IgD-negative memory B cell (primary cell): Measurements from ENCODE around the gene NTSR1. TPM values are rescaled to one million over a fixed set of nuclear protein-coding genes. Genes with fewer than 3 reads are reported as not detected.

Source experiments
- H3K27ac Mint-ChIP-seq, 3 donors: one replicate each; pipeline ENCODE4 v1.8.0; 2020 to 2022; ENCODE audit warnings: mild to moderate bottlenecking in 3 of 3, mixed read lengths in 3 of 3, moderate library complexity in 1 of 3
- H3K27me3 Mint-ChIP-seq: one replicate; pipeline ENCODE4 v1.8.0; 2021; ENCODE audit warnings: mixed read lengths
- H3K36me3 Mint-ChIP-seq: one replicate; pipeline ENCODE4 v1.8.0; 2020; ENCODE audit warnings: mild to moderate bottlenecking, mixed read lengths
- H3K4me1 Mint-ChIP-seq, 3 donors: one replicate each; pipeline ENCODE4 v1.8.0; 2020 to 2022; ENCODE audit warnings: mixed read lengths in 3 of 3, mild to moderate bottlenecking in 1 of 3
- H3K4me3 Mint-ChIP-seq, 4 donors: one replicate each; pipeline ENCODE4 v1.8.0; 2020 to 2022; ENCODE audit warnings: mild to moderate bottlenecking in 4 of 4, mixed read lengths in 4 of 4, moderate library complexity in 3 of 4
- H3K9me3 Mint-ChIP-seq, 3 donors: one replicate each; pipeline ENCODE4 v1.8.0; 2020 to 2021; ENCODE audit warnings: mixed read lengths in 3 of 3, mild to moderate bottlenecking in 1 of 3
- polyA plus RNA-seq: library from polyadenylated mRNA; unstranded; fragments of 300-500 nt; fragmentation: Illumina TruSeq; gene quantifications from one replicate; pipeline ENCODE4 v1.2.3, GENCODE V29; 2021

Gene NTSR1
- polyA plus RNA-seq, 1 donor from 2014 or later: not detected

DNA sequence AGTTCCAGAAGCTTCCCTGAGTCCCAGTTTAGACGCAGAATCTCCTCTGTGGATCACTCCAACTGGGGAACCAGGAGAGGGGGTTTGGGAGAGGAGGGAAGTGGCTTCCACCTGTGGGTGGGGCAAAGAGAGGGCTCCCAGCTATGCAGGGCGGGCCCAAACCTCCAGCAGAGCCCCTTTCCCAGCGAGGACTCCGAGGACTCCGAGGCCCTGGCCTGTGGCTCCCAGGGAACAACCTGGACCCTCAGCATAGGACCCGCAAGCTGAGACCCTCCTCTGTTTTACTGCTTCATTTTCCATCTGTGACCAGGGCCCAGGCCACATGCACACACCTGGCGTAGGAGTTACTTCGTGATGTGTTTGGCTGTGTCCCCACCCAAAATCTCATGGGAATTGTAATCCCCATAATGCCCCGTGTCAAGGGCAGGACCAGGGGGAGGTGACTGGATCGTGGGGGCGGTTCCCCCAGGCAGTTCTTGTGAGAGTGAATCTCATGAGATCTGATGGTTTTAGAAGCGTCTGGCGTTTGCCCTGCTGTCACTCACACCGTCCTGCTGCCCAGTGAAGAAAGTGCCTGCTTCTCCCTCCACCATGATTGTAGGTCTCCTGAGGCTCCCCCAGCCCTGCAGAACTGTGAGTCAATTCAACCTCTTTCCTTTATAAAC lies 27.9 kb downstream of the NTSR1 start:
- H3K4me3 Mint-ChIP-seq: peak overlapping the region in 1 of 4 donors; percentile 33
- H3K36me3 Mint-ChIP-seq: peaks cover 3% of the 10 kb centered on the region
- H3K9me3 Mint-ChIP-seq: no peaks in the 10 kb centered on the region
- peaks cover 7 to 21% (median 10%) of the 10 kb centered on the region in 3 donors for H3K4me1 Mint-ChIP-seq
- peak overlapping the region in 1 of 3 donors; percentile 80 for H3K27ac Mint-ChIP-seq
- H3K27me3 Mint-ChIP-seq: no peaks in the 10 kb centered on the region

DNA sequence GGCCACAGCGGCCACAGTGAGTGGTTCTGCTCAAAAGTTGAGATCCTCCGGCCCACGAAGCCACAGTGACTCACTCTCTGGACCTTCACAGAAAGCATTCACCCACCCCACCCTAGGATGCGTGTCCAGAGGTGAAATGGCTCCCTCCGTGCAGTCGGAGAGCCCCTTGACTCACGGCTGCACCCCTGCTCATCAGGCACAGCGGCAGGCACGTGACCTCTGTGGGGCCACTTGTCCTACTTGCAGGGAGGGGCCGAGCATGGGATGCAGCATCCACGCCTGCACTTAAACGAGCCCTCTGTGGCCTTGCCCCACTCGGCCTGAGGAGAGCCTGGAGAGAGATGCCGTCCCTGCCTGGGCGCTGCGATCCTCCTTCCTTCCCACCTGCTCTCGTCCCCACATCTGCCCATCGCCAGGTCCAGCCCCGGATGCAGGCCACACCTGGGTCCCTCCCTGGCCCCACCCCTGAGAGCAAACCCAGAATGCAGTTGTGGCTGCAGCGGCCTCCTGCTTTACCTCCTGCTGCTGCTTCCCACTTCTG lies 28.7 kb downstream of the NTSR1 start:
- Mint-ChIP-seq H3K4me3 (no peak overlapping the region), H3K9me3 (no peaks in the 10 kb centered on the region), H3K4me1 (peaks cover 7 to 21% (median 10%) of the 10 kb centered on the region in 3 donors), H3K27me3 (no peaks in the 10 kb centered on the region), H3K27ac (no peak overlapping the region), H3K36me3 (peaks cover 1% of the 10 kb centered on the region)

DNA sequence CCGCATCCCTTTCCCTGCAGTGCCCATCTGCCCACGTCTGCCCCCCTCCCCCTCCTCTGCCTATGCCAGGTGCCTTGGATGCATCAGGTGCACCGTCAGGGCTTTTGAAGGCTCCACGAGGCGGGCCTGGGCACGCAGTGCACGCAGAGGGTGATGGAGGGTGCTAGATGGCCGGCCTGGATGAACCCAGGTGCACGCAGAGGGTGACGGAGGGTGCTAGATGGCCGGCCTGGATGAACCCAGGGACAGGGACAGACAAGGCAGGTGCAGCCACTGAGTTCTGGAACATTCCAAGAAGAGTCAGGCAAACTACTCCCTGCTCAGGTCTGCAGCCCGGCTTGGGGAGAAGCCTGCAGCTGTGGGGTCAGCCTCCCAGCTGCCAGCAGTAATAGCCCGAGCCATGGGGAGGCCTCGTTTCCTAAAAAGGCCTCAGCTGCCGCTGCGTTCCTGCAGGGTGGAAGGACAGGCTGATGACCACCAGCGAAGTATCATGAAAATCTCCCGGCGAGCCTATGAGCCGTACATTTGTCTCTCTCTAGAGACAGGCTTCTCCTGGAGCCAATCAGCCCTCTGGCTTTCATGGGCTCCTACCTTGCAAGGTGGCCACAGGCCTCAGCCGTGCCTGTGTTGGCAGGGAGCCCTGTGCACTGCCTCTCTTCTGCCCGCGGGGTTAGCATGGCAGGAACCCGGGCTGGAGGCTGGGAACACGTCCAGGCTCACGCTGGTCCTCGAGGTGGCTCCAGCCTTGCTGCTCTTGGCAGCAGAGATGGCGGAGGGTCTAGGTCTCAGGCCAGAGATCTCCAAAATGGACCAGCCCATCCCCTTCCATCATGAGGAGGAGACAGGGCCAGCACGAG lies 29.6 kb downstream of the NTSR1 start:
- Mint-ChIP-seq H3K4me3 (no peak overlapping the region), H3K27ac (no peak overlapping the region), H3K27me3 (no peaks in the 10 kb centered on the region), H3K4me1 (peaks cover 7 to 21% (median 10%) of the 10 kb centered on the region in 3 donors), H3K9me3 (no peaks in the 10 kb centered on the region), H3K36me3 (peaks cover 1% of the 10 kb centered on the region)

DNA sequence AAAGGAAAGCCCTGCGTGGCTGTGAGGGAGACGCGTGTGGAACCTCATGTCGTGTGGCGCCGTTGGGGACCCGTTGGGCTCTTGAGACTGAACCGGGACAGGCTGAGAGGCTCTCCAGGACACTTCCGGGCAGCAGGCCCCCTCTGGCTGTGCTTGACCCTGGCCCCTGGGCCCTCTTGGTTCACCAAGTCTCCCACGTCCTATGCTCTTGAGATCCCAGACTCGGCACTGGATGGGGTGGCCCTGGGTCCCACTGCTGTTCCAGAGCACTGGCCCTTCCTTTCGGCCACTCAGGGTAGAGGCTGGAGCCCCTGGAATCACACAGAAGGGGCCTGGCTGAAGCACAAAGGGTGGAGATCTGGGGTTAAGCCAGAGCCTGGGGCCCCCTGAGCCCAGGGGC lies 30.4 kb downstream of the NTSR1 start:
- H3K27ac Mint-ChIP-seq: peak overlapping the region in 2 of 3 donors; percentile 60 to 66
- H3K4me3 Mint-ChIP-seq: peak overlapping the region in 2 of 4 donors; percentile 93 to 97
- H3K36me3 Mint-ChIP-seq: peaks cover 1% of the 10 kb centered on the region
- H3K9me3 Mint-ChIP-seq: no peaks in the 10 kb centered on the region
- H3K4me1 Mint-ChIP-seq: peaks cover 7 to 21% (median 10%) of the 10 kb centered on the region in 3 donors
- H3K27me3 Mint-ChIP-seq: peaks cover 2% of the 10 kb centered on the region

DNA sequence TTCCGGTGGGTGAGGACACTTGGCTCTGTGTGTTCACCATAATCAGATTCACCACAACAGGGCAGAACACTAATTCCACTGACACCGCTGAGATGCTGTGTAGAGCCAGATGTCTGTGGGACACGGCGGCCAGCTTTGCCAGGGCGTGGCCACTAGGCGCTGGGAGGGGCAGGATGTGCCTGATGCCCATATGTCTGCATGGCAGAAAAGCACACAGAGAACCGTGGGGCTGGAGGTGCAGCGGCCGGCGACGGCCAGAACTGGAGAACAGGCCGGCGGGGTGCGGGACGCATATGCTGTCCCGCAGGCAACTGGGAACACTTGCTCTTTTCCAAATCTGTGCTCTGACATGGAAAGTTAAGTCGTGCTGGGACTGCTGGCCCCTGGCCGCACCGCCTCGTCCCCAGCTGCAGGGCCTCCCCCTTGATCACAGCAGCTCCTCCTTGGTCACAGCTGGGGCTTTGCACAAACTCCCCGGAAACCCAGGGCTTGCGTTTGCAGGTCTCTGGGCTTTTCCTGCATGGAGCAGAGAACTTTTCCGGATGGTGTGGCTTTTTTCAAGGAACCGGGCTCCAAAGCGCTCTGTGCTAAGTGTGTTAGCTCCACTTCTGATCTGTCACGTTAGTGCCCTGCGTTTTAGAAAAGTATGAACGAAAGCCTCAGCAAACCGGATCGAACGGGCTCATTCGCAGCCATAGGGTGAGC lies 31.1 kb downstream of the NTSR1 start:
- Mint-ChIP-seq H3K36me3 (peaks cover 1% of the 10 kb centered on the region), H3K4me3 (peak overlapping the region; percentile 79 to 97 (median 89)), H3K27ac (peak overlapping the region in 2 of 3 donors; percentile 66 to 92), H3K4me1 (peaks cover 7 to 21% (median 10%) of the 10 kb centered on the region in 3 donors), H3K27me3 (peaks cover 2% of the 10 kb centered on the region), H3K9me3 (no peaks in the 10 kb centered on the region)

DNA sequence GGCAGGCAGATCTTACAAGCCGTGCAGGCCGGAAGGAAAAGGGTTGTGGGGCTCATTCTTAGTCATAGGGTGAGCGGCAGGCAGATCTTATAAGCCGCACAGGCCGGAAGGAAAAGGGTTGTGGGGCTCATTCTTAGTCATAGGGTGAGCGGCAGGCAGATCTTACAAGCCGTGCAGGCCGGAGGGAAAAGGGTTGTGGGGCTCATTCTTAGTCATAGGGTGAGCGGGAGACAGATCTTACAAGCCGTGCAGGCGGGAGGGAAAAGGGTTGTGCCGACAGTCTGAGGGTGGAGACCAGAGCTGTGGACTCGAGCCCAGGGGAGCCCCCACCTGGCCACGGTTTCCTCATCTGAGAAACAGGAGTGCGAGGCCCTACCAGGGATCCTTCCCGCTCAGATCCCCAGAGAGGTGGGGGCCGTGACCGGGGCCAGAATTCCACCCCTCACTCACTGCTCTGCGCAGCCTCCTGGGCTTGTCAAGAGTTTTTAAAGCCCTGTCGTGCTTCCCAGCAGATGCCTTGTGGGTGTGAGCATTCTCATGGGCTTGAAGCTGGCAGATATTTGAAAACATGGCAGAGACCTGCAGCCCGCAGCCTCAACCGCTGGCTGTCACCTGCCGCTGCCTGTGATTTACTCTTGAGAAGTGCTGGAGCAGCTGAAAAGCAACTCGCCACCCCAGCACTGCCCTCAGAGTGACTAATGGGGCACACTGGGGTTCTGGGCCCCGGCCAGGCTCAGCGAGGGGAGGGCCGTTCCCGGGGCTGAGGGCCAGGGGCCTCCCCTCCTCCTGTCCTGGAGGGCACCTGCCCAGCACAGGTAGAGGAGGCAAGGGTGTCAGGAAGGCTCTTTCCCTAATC lies 31.9 kb downstream of the NTSR1 start:
- Mint-ChIP-seq H3K27ac (peak overlapping the region; percentile 33 to 92 (median 66)), H3K36me3 (peaks cover 1% of the 10 kb centered on the region), H3K4me3 (peak overlapping the region; percentile 79 to 97 (median 89)), H3K27me3 (peaks cover 6% of the 10 kb centered on the region), H3K9me3 (no peaks in the 10 kb centered on the region), H3K4me1 (peaks cover 7 to 24% (median 10%) of the 10 kb centered on the region in 3 donors)

DNA sequence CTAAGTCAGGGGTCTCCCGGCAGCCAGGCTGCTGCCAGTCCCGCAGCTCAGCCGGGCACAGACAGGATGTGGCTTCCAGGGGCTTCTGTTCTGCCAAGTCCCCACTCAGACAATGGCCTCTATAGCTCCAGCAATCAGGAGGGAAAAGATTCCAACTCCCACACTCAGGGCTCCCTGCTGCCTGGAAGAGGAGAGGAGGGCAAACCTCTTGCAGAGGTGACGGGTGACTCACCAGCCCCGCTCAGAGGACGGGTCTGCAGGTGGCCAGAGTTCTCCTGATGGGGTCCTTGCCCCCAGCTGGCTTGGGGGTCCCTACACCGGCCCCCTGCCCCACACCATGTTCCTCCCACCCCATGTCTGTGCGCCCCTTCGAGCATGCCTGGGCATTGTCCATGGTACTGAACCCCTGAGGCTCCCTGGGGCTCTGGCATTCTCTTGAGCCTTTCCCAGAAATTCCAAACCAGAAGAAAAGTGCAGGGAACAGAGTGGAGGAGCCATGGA lies 32.6 kb downstream of the NTSR1 start:
- Mint-ChIP-seq H3K4me3 (peak overlapping the region in 1 of 4 donors; percentile 66), H3K36me3 (peaks cover 1% of the 10 kb centered on the region), H3K4me1 (peaks cover 7 to 24% (median 10%) of the 10 kb centered on the region in 3 donors), H3K27ac (no peak overlapping the region), H3K27me3 (peaks cover 6% of the 10 kb centered on the region), H3K9me3 (no peaks in the 10 kb centered on the region)

DNA sequence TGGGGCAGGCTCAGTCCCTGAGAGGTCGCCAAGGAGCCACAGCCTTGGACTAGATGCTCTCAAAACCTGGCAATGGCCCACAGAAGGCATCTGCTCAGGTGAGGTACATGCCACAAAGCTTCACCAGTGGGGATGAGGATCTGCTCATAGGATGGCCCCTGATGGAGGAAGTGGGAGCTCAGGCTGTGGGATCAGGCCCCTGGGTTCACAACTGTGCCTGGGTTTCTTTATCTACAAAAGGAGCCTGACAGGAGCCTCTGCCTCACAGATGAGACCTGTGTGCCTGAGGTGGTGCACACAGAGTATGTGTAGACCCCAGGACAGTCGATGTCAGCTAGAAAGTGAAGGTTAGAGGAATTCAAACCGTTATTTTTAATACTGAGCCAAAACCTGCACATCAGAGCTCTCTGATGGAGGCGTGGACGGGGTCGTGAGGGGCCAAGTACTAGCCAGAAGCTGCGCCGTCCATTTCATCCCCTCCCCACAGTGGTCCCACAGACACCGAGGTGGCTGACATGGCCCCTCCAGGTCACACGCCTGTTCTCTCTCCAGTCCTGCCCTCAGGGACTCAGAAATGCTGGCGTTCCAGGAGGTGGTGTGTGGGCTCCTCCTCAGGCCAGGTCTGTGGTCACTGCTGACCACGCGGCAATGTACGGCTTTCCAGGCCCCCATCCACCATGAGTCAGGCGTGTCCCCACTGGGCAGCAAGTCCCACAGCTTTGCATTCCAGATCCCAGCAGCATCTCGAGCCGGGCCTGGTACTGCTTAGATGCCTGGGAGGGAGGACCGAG lies 33.3 kb downstream of the NTSR1 start:
- Mint-ChIP-seq H3K27ac (peak overlapping the region in 1 of 3 donors; percentile 32), H3K9me3 (no peaks in the 10 kb centered on the region), H3K4me3 (peak overlapping the region in 1 of 4 donors; percentile 66), H3K36me3 (peaks cover 1% of the 10 kb centered on the region), H3K27me3 (peaks cover 7% of the 10 kb centered on the region), H3K4me1 (peaks cover 7 to 24% (median 10%) of the 10 kb centered on the region in 3 donors)

DNA sequence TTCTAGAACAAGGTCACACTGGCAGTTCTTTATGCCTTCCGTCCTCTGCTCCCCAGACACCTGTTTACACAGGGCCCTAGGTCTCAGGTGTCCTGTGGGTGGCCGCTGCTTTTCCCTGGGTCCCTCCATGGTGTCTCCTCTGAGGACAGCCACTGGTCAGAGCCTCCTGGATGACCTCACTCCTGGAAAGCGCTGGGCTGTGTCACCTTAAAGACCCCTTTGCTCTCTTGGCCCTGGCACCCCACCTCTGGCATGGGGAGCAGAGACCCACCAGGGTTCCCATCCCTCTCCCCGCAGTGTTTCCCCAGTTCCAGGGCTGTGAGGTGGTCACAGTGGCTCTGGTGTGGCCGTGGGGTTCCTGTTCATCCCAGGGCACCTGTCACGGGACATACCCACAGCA lies 33.9 kb downstream of the NTSR1 start:
- Mint-ChIP-seq H3K9me3 (no peaks in the 10 kb centered on the region), H3K27ac (peak overlapping the region in 1 of 3 donors; percentile 32), H3K4me1 (peaks cover 7 to 21% (median 10%) of the 10 kb centered on the region in 3 donors), H3K36me3 (peaks cover 1% of the 10 kb centered on the region), H3K27me3 (peaks cover 8% of the 10 kb centered on the region), H3K4me3 (no peak overlapping the region)

DNA sequence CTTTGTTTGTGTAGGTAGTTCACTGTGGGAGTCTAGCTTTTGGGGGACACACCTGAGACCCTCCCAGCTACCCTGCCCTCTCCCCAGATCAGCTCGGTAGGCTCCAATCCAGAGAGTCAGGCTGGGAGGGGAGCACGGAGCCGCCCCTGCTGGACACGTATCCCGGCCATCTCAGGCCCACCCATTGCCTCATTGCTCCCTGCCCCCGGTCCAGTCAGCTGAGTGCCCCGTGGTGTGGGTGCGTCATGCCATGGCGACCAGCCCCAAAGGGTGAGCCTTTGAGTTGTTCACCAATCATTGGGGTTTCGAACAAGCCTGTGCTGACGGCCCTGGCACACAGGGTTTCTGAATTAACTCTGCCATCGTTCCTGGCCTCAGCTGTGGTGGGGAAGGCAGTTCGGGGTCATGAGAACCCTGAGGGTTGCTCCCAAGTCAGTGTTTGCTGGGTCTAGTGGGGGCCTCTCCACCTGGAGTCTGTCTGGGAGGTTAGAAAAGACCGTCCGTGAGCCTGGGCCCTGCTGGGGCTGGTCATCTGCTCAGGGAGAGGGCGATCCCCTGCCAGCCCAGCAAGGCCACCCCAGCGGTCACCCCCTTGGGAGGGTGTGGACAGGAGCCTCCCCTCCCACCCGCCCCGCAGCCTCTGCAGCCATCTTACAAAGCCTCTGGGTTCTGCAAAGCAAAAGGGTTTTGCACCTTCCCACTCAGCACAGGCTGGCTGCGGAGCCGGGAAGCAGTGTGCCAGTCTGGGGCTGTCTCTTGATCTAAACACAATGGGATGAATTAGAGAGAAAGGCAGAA lies 34.5 kb downstream of the NTSR1 start:
- peaks cover 7 to 21% (median 10%) of the 10 kb centered on the region in 3 donors for H3K4me1 Mint-ChIP-seq
- no peak overlapping the region for H3K4me3 Mint-ChIP-seq

DNA sequence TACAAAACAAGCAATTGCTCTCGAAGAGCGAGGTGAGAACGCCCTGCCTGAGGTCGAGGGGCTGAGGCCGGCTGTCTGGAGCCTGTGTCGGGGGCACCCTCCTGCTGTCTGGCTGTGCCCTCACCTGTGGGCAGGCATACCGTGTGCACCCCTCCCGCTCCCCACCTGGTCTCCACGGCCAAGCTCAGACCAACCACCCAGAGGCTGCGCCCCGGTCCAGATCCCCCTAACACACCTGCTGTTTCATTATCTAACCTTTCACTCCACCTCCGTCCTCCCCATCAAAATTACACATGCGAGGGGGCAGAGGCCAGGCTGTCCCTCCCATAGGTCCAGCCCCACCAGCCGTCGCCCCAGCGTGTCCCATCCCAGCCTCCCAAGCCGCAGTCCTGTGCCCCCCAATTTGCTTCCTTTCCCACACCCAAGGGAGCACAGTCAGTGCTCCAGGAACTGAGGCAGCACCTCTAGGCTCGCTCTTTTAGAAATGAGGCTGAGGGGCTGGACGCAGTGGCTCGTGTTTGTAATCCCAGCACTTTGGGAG lies 35.2 kb downstream of the NTSR1 start:
- Mint-ChIP-seq H3K27me3 (peaks cover 11% of the 10 kb centered on the region), H3K36me3 (peaks cover 1% of the 10 kb centered on the region), H3K9me3 (no peaks in the 10 kb centered on the region), H3K27ac (no peak overlapping the region), H3K4me3 (no peak overlapping the region), H3K4me1 (peaks cover 7 to 20% (median 10%) of the 10 kb centered on the region in 3 donors)

More for the DNA sequence above, 34.5 kb downstream of the NTSR1 start:
- Mint-ChIP-seq H3K27ac (no peak overlapping the region), H3K36me3 (peaks cover 1% of the 10 kb centered on the region), H3K9me3 (no peaks in the 10 kb centered on the region), H3K27me3 (peaks cover 8% of the 10 kb centered on the region)

DNA sequence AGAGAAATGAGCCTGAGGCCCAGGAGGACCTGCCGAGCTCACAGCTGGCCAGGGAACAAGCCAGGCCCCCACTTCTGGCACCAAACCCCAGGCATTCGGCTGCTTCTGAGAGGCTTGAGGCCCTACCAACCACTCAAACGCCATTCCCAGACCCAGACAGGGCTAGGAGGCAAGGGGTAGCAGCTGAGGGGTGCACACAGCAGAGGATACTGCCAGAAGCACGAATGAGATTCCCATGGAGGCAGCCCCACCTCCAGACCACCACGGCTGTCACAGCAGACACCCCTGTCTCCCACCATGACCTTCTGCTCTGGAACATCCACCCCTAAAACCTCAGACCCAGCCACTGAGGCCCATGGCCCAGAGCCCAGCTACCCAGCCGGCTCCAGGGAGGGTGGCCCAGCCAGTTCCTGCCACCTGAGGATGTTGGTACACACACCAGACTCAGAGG lies 36.1 kb downstream of the NTSR1 start:
- Mint-ChIP-seq H3K36me3 (peaks cover 1% of the 10 kb centered on the region), H3K27ac (no peak overlapping the region), H3K4me3 (no peak overlapping the region), H3K9me3 (no peaks in the 10 kb centered on the region), H3K27me3 (peaks cover 11% of the 10 kb centered on the region), H3K4me1 (peaks cover 6 to 14% (median 7%) of the 10 kb centered on the region in 3 donors)
